HG03457 (cell line): ENCODE measurements around the gene ATPAF2.
A peak's percentile ranks its signal among the peaks of the same experiment; 100 is the strongest.

Source experiments
- ATAC-seq: cut with Tn5 transposase; IDR thresholded peaks from one replicate; pipeline ENCODE4 v1.9.1; 2021; ENCODE audit warnings: moderate number of reproducible peaks; ENCODE audit not compliant: unreplicated experiment

Gene ATPAF2

DNA sequence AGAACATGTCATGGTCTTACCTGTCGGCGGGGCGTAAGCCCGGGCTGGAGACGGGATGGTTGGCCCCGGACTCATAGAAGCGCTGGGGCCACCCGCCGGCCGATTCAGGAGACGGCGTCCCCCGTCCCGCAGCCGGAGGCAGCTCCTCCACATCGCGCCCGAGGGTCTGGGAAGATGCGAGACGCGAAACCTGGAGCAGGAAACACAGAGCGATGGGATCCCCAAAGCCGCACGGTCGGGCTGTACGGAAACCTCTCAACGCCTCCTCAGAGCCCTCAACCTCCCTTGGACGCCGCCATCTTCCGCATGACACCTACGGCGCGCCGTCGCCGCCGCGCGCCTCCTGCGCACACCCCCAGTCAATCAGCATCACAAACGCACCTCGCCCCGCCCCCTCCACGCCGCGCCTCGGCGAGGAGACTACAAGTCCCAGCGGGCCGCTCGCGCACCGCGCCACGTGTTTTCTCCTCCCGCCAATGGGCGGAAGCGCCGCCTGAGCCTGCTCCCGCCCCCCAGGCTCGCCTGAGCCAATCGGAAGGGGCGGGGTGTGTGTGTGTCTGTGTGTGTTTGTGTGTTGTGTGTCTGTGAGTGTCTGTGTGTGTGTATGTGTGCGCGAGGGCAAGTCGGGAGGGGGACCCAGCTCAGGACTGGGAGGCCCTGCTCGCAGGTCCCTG is at the start of gene ATPAF2, which contains the start of gene GID4:
Gene ATPAF2, minus strand, starts transcription at position 308 of the 674 bp plus-strand sequence. Its CDS starts 155 bp downstream, at position 153.
Gene GID4, plus strand, starts transcription at position 548 of the 674 bp plus-strand sequence. Its CDS starts 57 bp downstream, at position 605.
- peak; percentile 76 for ATAC-seq

DNA sequence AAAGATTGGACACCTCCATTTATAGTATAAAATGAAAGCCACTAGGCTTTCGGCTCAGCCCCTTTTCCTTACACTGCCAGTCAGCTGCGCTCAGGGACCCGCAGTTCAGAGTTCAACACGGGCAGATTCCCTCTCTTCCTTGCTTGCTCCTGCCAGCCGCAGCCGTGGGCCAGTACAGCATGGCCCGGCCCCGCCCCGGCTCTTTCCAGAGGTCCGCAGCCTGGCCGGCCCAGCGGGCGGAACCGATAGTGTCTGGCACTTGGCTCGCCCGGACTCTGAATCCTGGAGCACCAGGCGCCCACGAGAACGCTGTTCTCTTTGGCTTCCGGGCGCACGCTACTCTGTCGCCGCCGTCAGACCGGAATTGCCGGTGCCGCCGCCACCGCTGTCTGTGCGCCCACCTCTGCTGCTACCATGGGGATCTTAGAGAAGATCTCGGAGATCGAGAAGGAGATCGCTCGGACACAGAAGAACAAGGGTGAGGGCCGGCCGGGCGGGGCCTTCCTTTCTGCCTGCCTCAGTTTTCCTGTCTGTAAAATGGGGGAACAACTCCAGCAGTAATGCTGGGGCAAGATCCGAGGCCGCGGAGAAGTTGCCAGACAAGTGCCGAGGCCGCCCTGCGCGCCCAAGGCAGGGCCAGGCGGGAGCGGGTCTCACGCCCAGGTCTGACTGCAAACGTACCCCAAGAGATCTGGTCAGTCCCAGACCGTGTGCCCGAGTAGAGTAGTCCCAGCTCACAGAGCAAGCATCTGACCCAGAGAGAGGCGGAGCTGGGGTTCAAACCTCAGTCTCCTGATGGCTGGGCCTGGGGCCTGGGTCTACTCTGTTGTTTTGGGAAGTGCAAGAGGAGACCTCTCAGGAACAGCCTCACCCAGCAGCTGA is 48.9 kb upstream of the ATPAF2 start, which contains the start of gene DRG2:
Gene DRG2, plus strand, starts transcription at position 339 of the 882 bp plus-strand sequence. Its CDS starts 76 bp downstream, at position 415.
- peak; percentile 81 for ATAC-seq

DNA sequence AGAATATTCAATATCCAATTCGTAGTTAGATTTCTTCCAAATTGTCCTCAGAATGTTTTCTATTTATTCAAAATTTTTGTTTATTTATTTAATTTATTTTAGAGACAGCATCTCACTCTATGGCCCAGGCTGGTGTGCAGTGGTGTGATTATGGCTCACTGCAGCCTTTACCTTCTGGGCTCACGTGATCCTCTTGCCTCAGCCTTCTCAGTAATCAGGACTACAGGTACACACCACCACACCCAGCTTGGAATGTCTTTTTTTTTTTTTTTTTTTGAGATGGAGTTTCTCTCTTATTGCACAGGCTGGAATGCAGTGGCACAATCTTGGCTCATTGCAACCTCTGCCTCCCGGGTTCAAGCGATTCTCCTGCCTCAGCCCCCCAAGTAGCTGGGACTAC is 45.3 kb upstream of the ATPAF2 start:
- ATAC-seq, result no peak

DNA sequence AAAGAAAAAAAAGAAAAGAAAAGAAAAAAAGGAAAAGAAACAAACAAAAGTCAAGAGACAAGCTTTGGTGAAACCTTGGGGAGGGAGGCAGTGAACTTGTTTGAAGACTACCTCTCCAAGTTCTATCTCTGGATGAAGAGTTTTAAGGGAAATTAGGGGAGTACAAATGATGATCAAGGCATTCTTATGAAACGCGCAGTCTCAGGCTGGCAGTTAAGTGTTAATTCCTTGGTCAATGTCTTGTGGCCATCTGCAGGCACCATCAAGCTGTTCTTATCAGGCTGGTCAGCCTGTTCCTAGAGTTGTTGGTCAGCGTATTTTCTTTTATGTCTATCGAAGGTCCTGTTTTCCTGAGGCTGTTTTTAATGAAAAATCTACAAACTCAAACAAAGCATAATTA is 40.6 kb upstream of the ATPAF2 start:
- ATAC-seq, result no peak

DNA sequence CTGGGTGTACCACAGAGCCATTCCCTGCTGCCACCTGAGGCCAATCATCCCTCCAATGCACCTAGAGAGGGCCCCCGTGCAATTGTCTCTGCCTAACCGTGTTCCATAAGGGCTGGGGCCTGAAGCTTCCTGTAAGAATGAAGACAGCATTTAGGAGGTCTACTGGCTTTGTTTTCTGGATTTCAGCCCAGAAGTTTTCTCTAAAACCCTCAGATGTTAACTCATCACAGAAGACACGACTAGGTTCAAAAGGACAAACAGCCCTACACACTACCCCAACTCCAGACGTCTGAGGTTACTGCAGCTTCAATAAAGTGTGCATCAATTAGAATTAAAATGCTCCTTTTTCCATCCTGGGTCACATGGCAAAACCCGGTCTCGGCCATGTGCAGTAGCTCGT is 38.0 kb upstream of the ATPAF2 start:
- ATAC-seq, result no peak

DNA sequence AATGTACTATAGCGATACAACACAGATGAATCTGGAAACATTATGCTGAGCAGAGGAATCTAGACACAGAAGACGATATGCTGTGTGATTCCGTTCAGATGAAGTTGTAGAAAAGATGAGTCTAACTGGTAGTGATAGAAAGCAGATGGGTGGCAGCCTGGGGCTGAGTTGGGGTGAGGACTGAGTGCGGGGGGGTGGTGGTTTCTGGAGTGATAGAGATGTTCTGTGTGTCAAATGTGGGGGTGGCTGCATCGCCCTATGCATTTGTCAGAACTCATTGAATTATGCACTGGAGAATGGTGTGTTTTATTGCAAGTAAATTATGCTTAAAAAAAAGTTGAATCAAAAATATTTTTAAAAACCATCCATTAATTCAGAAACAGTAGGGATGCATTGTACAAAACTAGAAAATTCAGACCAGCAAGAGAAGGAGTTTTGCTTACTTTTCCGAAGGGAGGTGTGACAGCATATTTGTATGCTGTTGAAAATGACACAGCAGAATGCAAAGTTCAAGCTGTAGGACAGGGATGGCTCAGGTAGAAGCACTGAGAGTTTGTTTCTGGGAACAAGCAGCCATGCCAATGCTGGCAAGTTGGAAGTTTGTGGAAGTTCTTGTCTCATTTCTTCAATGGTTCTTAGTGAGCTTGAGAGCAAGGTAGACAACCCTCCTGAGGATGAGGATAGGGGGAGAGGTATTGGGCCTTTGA is 35.8 kb upstream of the ATPAF2 start:
- no peak for ATAC-seq

DNA sequence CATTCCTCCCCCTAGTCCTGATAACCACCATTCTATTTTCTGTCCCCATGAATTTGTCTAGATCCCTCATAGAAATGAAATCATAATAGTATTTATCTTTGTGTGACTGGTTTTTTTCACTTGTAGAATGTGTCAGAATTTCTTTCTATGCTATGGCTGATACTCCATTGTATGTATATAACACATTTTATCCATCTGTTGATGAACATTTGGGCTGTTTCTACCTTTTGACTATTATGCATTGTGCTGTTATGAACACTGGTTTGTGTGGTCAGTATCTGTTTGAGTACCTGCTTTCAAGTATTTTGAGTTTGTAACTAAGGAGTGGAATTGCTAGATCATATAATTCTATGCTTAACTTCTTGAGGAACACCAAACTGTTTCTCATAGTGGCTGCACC is 32.8 kb upstream of the ATPAF2 start:
- no peak for ATAC-seq

DNA sequence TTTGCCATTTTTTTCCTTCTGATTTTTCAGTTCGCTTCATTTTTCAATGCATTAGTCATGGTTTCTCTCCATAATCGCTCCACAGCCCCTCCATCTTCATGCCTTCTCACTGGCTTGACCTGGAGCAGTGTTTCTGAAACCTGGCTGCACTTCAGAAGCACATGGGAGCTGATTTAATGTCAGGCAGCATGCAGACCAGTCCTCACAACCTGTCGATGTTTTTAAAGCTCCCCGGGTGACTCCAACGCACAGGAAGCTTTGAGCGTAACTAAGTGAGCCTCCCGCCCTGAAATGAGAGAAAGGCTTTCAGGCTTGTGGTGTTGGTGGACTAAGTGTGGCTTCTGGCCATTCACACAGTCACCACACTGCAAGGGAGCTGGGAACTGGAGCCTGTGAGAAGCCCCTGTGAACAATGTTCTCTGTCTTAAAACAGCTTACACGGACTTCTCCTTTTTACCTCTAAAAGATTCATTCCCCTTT is 31.9 kb upstream of the ATPAF2 start:
- ATAC-seq, result no peak

DNA sequence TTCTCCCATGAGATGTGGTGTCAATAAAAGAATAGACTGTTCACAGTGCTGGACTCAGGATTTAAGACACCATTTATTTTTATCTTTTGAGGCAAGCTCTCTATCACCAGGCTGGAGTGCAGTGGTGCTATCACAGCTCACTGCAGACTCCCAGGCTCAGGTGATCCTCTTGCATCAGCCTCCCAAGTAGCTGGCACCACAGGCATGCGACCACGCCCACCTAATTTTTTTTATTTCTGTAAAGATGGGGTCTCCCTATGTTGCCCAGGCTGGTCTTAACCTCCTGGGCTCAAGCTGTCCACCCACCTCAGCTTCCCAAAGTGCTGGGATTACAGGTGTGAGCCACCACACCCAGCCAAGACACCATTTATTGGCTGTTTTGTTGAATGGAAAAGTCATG is 30.1 kb upstream of the ATPAF2 start:
- ATAC-seq, result no peak

DNA sequence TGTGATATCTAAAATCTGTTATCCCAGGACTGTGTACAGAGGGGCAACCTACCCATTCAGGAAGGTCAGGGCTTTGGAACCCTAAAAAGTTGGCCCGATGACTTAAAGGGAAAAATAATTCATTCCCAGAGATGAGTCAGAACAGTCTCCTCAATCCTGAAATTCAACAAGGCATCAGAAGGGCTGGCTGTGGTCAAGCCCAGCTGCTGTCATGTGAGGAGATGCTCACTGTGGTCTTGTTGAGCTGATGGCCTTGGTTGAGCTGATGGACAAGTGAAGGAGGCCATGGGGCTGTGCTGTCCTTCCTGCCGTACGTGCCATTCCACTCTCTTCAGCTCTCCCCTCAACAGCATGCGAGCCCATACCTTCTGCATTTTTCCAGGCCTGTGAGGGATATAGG is 27.9 kb upstream of the ATPAF2 start:
- no peak for ATAC-seq

DNA sequence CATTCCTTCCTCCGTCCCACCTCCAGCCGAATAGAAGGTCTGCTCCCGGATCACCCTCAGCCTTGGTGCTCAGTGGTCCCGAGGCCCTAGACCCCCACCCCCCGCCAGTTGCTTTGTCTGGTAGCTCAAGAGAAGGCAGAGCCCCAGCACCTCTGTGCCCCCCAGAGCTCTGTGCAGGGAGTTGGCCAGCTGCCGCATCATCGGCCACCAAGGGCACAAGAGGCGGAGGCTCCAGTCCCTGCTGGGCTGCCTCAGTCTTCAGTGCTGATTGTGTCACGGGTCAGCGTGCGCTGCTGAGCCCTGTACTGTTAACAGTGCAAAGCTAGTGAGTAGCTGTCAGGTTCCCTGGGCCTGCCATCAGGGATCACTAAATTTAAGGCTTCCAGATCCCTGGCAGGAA is 26.6 kb upstream of the ATPAF2 start:
- ATAC-seq, result no peak

DNA sequence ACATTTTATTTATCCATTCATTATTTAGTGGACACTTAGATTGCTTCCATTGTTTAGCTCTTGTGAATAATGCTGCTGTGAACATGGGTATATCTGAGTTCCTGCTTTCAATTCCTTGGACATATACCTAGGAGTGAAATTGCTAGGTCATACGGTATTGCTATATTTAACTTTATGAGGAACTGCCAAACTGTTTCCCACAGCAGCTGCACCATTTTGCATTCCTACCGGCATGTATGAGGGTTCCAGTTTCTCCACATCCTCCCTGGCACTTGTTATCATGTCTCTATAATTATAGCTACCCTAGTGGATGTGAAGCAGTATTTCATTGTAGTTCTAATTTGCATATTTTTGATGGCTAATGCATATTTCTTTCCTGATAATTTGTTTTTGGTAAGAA is 25.1 kb upstream of the ATPAF2 start:
- ATAC-seq, result no peak

DNA sequence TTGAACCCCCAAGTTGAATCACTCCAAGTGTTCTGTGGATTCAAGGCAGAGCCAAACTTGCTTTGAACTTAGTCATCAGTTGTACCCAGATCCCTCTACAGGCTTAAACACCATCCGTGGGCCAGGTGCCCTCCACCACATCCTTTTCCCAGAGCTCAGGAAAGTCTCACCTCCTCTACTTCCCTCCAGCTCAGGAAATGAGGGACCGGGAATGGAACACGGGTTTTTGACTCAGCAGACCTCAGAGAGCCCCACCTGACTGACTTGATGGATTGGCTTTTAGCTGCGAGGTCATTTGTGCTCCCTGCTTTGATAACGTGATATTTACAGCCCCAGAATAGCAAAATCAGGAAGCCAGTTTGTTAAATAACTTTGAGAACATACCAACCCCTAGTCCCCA is 20.3 kb upstream of the ATPAF2 start:
- ATAC-seq, result no peak

DNA sequence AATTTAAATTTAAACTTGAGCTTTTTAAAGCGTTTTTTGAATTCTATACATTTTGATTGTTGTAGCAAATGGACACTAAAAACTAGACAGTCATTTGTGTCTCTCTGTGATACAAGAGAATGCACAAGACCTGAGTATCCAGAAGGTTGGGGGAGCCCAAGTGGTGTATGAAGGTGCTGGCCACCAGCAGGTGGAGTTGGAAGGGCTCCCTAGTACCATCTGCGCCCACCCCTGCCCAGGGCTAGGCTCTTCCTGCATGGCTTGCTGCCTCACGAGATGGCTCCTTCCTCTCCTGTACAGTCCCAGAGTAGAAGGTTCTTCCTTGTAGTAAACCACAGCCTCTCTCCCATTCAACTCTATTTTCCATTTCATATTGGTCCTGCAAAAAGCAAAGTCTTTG is 17.2 kb upstream of the ATPAF2 start:
- ATAC-seq, result no peak

DNA sequence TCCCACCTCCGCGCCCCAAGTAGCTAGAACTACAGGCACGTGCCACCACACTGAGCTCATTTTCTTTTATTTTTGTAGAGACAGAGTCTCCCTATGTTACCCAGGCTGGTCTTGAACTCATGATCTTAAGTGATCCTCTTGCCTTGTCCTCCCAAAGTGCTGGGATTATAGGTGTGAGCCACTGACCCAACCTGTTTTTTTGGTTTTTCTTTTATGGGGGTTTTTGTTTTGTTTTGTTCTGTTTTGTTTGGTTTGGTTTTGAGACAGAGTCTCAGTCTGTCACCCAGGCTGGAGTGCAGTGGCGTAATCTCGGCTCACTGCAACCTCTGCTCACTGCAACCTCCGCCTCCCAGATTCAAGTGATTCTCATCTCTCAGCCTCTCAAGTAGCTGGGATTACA is 16.6 kb upstream of the ATPAF2 start:
- ATAC-seq, result no peak

DNA sequence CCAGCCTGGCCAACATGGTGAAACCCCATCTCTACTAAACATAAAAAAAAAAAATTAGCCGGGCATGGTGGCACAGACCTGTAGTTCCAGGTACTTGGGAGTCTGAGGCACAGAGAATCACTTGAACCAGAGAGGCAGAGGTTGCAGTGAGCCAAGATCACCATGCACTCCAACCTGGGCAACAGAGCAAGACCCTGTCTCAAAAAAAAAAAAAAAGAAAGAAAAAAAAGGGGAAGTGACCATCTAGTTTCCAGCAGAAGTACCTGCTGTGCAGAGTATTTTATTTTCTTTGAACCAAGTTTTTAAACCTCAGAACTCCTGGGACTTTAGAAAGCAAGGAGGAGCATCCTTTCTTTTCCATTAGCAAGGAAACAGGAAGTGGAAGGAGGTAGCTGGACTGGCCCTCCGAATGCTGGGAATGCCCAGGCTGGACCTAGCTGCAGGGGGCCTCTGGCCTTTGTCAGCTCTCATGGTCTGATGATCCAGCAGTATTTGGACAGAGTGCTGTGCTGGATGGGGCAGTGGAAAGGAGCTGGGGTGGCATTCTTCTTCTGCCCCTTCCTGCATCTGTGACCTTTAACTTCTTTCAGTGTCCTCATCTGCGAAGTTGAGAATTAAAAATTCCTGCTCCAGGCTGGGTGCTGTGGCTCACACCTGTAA is 6.9 kb upstream of the ATPAF2 start:
- ATAC-seq, result no peak

DNA sequence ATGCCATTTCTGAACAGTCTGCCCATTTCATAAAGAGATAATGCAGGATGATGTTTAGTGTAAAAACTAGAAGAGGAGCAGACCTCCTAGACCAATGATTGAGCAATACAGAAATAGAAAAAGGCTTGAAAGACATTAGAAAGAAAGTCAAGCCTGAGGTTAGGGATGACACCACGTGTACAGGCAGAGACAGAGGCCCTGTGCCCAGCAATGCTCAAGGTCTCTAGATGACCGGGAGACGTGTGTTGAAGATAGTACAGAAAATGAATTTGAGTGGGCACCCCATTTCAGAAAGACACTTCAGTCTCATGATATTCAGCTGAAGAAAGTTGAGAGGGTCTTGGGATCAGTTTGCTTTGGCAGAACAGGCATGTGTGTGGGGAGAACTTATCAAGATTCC is 5.6 kb upstream of the ATPAF2 start:
- no peak for ATAC-seq

DNA sequence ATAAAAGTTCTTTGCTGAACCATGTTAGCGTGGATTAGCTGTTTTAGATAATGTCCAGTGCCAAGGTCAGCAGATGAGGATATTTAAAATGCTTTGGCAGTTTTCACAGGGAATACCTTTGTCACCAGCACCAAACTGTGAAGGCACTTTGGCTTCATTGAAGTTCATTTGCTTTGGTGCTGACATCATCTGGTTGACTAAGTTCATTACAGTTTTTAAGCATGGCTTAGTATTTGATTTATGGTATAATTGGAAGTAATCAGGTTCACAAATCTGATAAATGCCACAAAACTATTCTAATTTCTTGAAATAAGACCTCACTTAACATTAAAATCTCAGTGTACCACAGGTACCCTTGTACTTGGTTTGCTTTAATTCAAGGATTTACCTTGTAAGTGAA is 4.5 kb upstream of the ATPAF2 start:
- no peak for ATAC-seq

DNA sequence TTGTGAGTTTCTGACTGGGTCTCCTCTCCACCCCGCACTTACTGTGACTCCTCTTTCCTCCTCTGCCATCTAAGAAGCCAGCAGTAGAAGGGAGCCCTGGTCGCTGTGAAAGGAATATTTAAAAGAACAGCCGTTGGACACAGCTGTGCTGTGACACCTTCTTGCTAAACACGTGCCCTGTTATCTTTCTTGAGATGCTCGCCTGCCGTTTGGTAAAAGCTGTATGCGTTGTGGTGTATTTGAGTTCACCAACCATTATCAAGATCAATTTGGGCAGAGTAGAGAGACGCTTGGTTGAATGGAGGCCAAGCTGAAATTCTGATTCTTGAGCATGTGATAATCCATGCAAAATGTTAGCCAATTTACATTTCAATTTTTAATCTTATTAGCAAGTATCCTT is 4.0 kb upstream of the ATPAF2 start:
- ATAC-seq, result no peak

DNA sequence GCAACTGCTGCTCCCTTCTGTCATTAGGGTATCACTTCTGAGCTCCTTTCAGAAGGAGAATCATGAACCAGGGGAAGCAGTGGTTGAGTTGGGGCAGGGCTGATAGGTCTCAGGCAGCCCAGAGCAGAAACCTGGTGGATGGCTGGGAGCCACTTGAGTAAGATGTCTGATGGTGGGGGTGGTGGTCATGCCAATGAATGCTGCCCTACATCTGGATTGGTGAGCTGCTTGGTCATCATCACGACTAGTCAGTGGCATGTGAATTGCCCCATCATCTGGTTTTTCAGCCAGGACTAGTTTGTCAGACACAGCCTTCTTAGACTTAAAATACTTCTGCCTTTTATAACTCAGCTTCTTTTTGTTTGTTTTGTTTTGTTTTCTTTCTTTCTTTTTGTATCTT is 2.8 kb upstream of the ATPAF2 start:
- no peak for ATAC-seq
